ENCODE results near the gene CPNE4.

The CPNE4 gene

GRCh38 chr3:131812433-131812832, 222.4 kb downstream of the CPNE4 start:
- Histone ChIP-seq H3K36me3 (ENCODE audit: control insufficient read depth in 1 of 2, insufficient read depth in 2 of 2, low read length in 2 of 2) (no peaks in the 10 kb centered on the region), H3K9me3 (ENCODE audit: control insufficient read depth in 1 of 2, low read length in 2 of 2) (no peaks in the 10 kb centered on the region), H3K4me1 (ENCODE audit: control insufficient read depth in 1 of 2, insufficient read depth in 2 of 2, low read length in 2 of 2) (no peaks in the 10 kb centered on the region), H3K27ac (ENCODE audit: low read depth, low read length) (no peak overlapping the region), H3K27me3 (ENCODE audit: control insufficient read depth in 1 of 2, insufficient read depth in 2 of 2, low read length in 2 of 2) (no peaks in the 10 kb centered on the region), H3K4me3 (ENCODE audit: low read depth in 1 of 2, low read length in 2 of 2) (no peak overlapping the region), H3K9ac (ENCODE audit: low read depth in 1 of 2, low read length in 2 of 2) (no peak overlapping the region)

GRCh38 chr3:131811481-131811880, 223.3 kb downstream of the CPNE4 start:
- Histone ChIP-seq H3K4me3 (ENCODE audit: low read depth in 1 of 2, low read length in 2 of 2) (no peak overlapping the region), H3K9me3 (ENCODE audit: control insufficient read depth in 1 of 2, low read length in 2 of 2) (no peaks in the 10 kb centered on the region), H3K27me3 (ENCODE audit: control insufficient read depth in 1 of 2, insufficient read depth in 2 of 2, low read length in 2 of 2) (no peaks in the 10 kb centered on the region), H3K36me3 (ENCODE audit: control insufficient read depth in 1 of 2, insufficient read depth in 2 of 2, low read length in 2 of 2) (no peaks in the 10 kb centered on the region), H3K4me1 (ENCODE audit: control insufficient read depth in 1 of 2, insufficient read depth in 2 of 2, low read length in 2 of 2) (no peaks in the 10 kb centered on the region), H3K9ac (ENCODE audit: low read depth in 1 of 2, low read length in 2 of 2) (no peak overlapping the region), H3K27ac (ENCODE audit: low read depth, low read length) (no peak overlapping the region)

- H3K4me1 ChIP-seq (ENCODE audit: control insufficient read depth in 1 of 2, insufficient read depth in 2 of 2, low read length in 2 of 2), result no peaks in the 10 kb centered on the region
- no peak overlapping the region for H3K4me3 ChIP-seq (ENCODE audit: low read depth in 1 of 2, low read length in 2 of 2)
- no peaks in the 10 kb centered on the region for H3K27me3 ChIP-seq (ENCODE audit: control insufficient read depth in 1 of 2, insufficient read depth in 2 of 2, low read length in 2 of 2)
- no peaks in the 10 kb centered on the region for H3K9me3 ChIP-seq (ENCODE audit: control insufficient read depth in 1 of 2, low read length in 2 of 2)
- no peaks in the 10 kb centered on the region for H3K36me3 ChIP-seq (ENCODE audit: control insufficient read depth in 1 of 2, insufficient read depth in 2 of 2, low read length in 2 of 2)
- no peak overlapping the region for H3K9ac ChIP-seq (ENCODE audit: low read depth in 1 of 2, low read length in 2 of 2)
- no peak overlapping the region for H3K27ac ChIP-seq (ENCODE audit: low read depth, low read length)
Measured at GRCh38 chr3:131807822-131808221, 227.0 kb downstream of the CPNE4 start.

- no peak overlapping the region for H3K4me3 ChIP-seq (ENCODE audit: low read depth in 1 of 2, low read length in 2 of 2)
- H3K4me1 ChIP-seq (ENCODE audit: control insufficient read depth in 1 of 2, insufficient read depth in 2 of 2, low read length in 2 of 2), result no peaks in the 10 kb centered on the region
- no peaks in the 10 kb centered on the region for H3K9me3 ChIP-seq (ENCODE audit: control insufficient read depth in 1 of 2, low read length in 2 of 2)
- H3K36me3 ChIP-seq (ENCODE audit: control insufficient read depth in 1 of 2, insufficient read depth in 2 of 2, low read length in 2 of 2), result no peaks in the 10 kb centered on the region
- H3K9ac ChIP-seq (ENCODE audit: low read depth in 1 of 2, low read length in 2 of 2), result no peak overlapping the region
- H3K27ac ChIP-seq (ENCODE audit: low read depth, low read length), result no peak overlapping the region
- H3K27me3 ChIP-seq (ENCODE audit: control insufficient read depth in 1 of 2, insufficient read depth in 2 of 2, low read length in 2 of 2), result no peaks in the 10 kb centered on the region
Measured at GRCh38 chr3:131806736-131807135, 228.1 kb downstream of the CPNE4 start.

GRCh38 chr3:131804565-131805133, 230.2 kb downstream of the CPNE4 start:
- H3K9ac ChIP-seq (ENCODE audit: low read depth in 1 of 2, low read length in 2 of 2), result no peak overlapping the region
- H3K36me3 ChIP-seq (ENCODE audit: control insufficient read depth in 1 of 2, insufficient read depth in 2 of 2, low read length in 2 of 2), result no peaks in the 10 kb centered on the region
- no peak overlapping the region for H3K27ac ChIP-seq (ENCODE audit: low read depth, low read length)
- no peak overlapping the region for H3K4me3 ChIP-seq (ENCODE audit: low read depth in 1 of 2, low read length in 2 of 2)
- H3K9me3 ChIP-seq (ENCODE audit: control insufficient read depth in 1 of 2, low read length in 2 of 2), result no peaks in the 10 kb centered on the region
- no peaks in the 10 kb centered on the region for H3K27me3 ChIP-seq (ENCODE audit: control insufficient read depth in 1 of 2, insufficient read depth in 2 of 2, low read length in 2 of 2)
- H3K4me1 ChIP-seq (ENCODE audit: control insufficient read depth in 1 of 2, insufficient read depth in 2 of 2, low read length in 2 of 2), result no peaks in the 10 kb centered on the region

GRCh38 chr3:131803113-131803512, 231.7 kb downstream of the CPNE4 start:
- Histone ChIP-seq H3K36me3 (ENCODE audit: control insufficient read depth in 1 of 2, insufficient read depth in 2 of 2, low read length in 2 of 2) (no peaks in the 10 kb centered on the region), H3K27me3 (ENCODE audit: control insufficient read depth in 1 of 2, insufficient read depth in 2 of 2, low read length in 2 of 2) (no peaks in the 10 kb centered on the region), H3K4me1 (ENCODE audit: control insufficient read depth in 1 of 2, insufficient read depth in 2 of 2, low read length in 2 of 2) (no peaks in the 10 kb centered on the region), H3K9me3 (ENCODE audit: control insufficient read depth in 1 of 2, low read length in 2 of 2) (no peaks in the 10 kb centered on the region), H3K9ac (ENCODE audit: low read depth in 1 of 2, low read length in 2 of 2) (no peak overlapping the region), H3K27ac (ENCODE audit: low read depth, low read length) (no peak overlapping the region), H3K4me3 (ENCODE audit: low read depth in 1 of 2, low read length in 2 of 2) (no peak overlapping the region)

- Histone ChIP-seq H3K9ac (ENCODE audit: low read depth in 1 of 2, low read length in 2 of 2) (no peak overlapping the region), H3K4me1 (ENCODE audit: control insufficient read depth in 1 of 2, insufficient read depth in 2 of 2, low read length in 2 of 2) (no peaks in the 10 kb centered on the region), H3K4me3 (ENCODE audit: low read depth in 1 of 2, low read length in 2 of 2) (no peak overlapping the region), H3K36me3 (ENCODE audit: control insufficient read depth in 1 of 2, insufficient read depth in 2 of 2, low read length in 2 of 2) (no peaks in the 10 kb centered on the region), H3K9me3 (ENCODE audit: control insufficient read depth in 1 of 2, low read length in 2 of 2) (no peaks in the 10 kb centered on the region), H3K27ac (ENCODE audit: low read depth, low read length) (no peak overlapping the region), H3K27me3 (ENCODE audit: control insufficient read depth in 1 of 2, insufficient read depth in 2 of 2, low read length in 2 of 2) (no peaks in the 10 kb centered on the region)
Measured at GRCh38 chr3:131802029-131802428, 232.8 kb downstream of the CPNE4 start.

GRCh38 chr3:131801566-131801965, 233.2 kb downstream of the CPNE4 start:
- Histone ChIP-seq H3K4me1 (ENCODE audit: control insufficient read depth in 1 of 2, insufficient read depth in 2 of 2, low read length in 2 of 2) (no peaks in the 10 kb centered on the region), H3K27me3 (ENCODE audit: control insufficient read depth in 1 of 2, insufficient read depth in 2 of 2, low read length in 2 of 2) (no peaks in the 10 kb centered on the region), H3K4me3 (ENCODE audit: low read depth in 1 of 2, low read length in 2 of 2) (no peak overlapping the region), H3K9me3 (ENCODE audit: control insufficient read depth in 1 of 2, low read length in 2 of 2) (no peaks in the 10 kb centered on the region), H3K9ac (ENCODE audit: low read depth in 1 of 2, low read length in 2 of 2) (no peak overlapping the region), H3K27ac (ENCODE audit: low read depth, low read length) (no peak overlapping the region), H3K36me3 (ENCODE audit: control insufficient read depth in 1 of 2, insufficient read depth in 2 of 2, low read length in 2 of 2) (no peaks in the 10 kb centered on the region)

GRCh38 chr3:131797776-131798175, 237.0 kb downstream of the CPNE4 start:
- Histone ChIP-seq H3K4me3 (ENCODE audit: low read depth in 1 of 2, low read length in 2 of 2) (no peak overlapping the region), H3K9ac (ENCODE audit: low read depth in 1 of 2, low read length in 2 of 2) (no peak overlapping the region), H3K36me3 (ENCODE audit: control insufficient read depth in 1 of 2, insufficient read depth in 2 of 2, low read length in 2 of 2) (no peaks in the 10 kb centered on the region), H3K4me1 (ENCODE audit: control insufficient read depth in 1 of 2, insufficient read depth in 2 of 2, low read length in 2 of 2) (peaks cover 0 to 4% of the 10 kb centered on the region in 2 donors), H3K9me3 (ENCODE audit: control insufficient read depth in 1 of 2, low read length in 2 of 2) (no peaks in the 10 kb centered on the region), H3K27ac (ENCODE audit: low read depth, low read length) (no peak overlapping the region), H3K27me3 (ENCODE audit: control insufficient read depth in 1 of 2, insufficient read depth in 2 of 2, low read length in 2 of 2) (no peaks in the 10 kb centered on the region)

- no peaks in the 10 kb centered on the region for H3K36me3 ChIP-seq (ENCODE audit: control insufficient read depth in 1 of 2, insufficient read depth in 2 of 2, low read length in 2 of 2)
- no peaks in the 10 kb centered on the region for H3K27me3 ChIP-seq (ENCODE audit: control insufficient read depth in 1 of 2, insufficient read depth in 2 of 2, low read length in 2 of 2)
- H3K9ac ChIP-seq (ENCODE audit: low read depth in 1 of 2, low read length in 2 of 2), result no peak overlapping the region
- H3K9me3 ChIP-seq (ENCODE audit: control insufficient read depth in 1 of 2, low read length in 2 of 2), result no peaks in the 10 kb centered on the region
- no peak overlapping the region for H3K27ac ChIP-seq (ENCODE audit: low read depth, low read length)
- H3K4me1 ChIP-seq (ENCODE audit: control insufficient read depth in 1 of 2, insufficient read depth in 2 of 2, low read length in 2 of 2), result peaks cover 0 to 4% of the 10 kb centered on the region in 2 donors
- no peak overlapping the region for H3K4me3 ChIP-seq (ENCODE audit: low read depth in 1 of 2, low read length in 2 of 2)
Measured at GRCh38 chr3:131796558-131797198, 238.1 kb downstream of the CPNE4 start.
